HEK293 (cell line): ENCODE measurements around the gene KLHDC4.

Source experiments
- KLF16 ChIP-seq: fragments of 450-650 bp; formaldehyde crosslinking; IDR thresholded peaks from 2 replicates; pipeline ENCODE4 v1.5.1; 2017; ENCODE audit warnings: missing biosample characterization, missing genetic modification characterization
- OVOL3 ChIP-seq: fragments of 450-650 bp; formaldehyde crosslinking; IDR thresholded peaks from 2 replicates; pipeline ENCODE4 v1.5.1; 2016; ENCODE audit warnings: missing biosample characterization, missing genetic modification characterization
- SETDB1 ChIP-seq: IDR thresholded peaks from one replicate; pipeline ENCODE4 v1.6.1; 2017; ENCODE audit warnings: mild to moderate bottlenecking, low read length, moderate library complexity, mixed read lengths; ENCODE audit not compliant: insufficient read length
- SP2 ChIP-seq: fragments of 450-650 bp; formaldehyde crosslinking; IDR thresholded peaks from 2 replicates; pipeline ENCODE4 v1.5.1; 2016; ENCODE audit warnings: missing biosample characterization, missing genetic modification characterization
- ZNF211 ChIP-seq: fragments of 450-650 bp; formaldehyde crosslinking; IDR thresholded peaks from 2 replicates; pipeline ENCODE4 v1.5.1; 2016; ENCODE audit warnings: low read depth, missing biosample characterization, missing genetic modification characterization
- ZNF274 ChIP-seq, 2 experiments: fragments of 200-500 bp in 1 of 2; fragments of 450-650 bp in 1 of 2; sonication (Bioruptor generic) in 1 of 2; formaldehyde crosslinking in 1 of 2; IDR thresholded peaks; 2 replicates each; pipeline versions ENCODE4 v1.5.1 to v1.6.1; 2014 to 2016; ENCODE audit warnings: borderline replicate concordance in 1 of 2, inconsistent platforms in 1 of 2, low read length in 1 of 2, missing biosample characterization in 1 of 2, missing genetic modification characterization in 1 of 2
- ZNF292 ChIP-seq: fragments of 450-650 bp; formaldehyde crosslinking; IDR thresholded peaks from 2 replicates; pipeline ENCODE4 v1.5.1; 2016; ENCODE audit warnings: low read depth, missing biosample characterization, missing genetic modification characterization, borderline replicate concordance
- ZNF473 ChIP-seq: fragments of 450-650 bp; formaldehyde crosslinking; IDR thresholded peaks from 2 replicates; pipeline ENCODE4 v1.5.1; 2017; ENCODE audit warnings: missing biosample characterization, missing genetic modification characterization
- TF ChIP-seq, protein P1 (sequence below): fragments of 450-650 bp; formaldehyde crosslinking; IDR thresholded peaks from 2 replicates; pipeline ENCODE4 v1.5.1; 2016; ENCODE audit warnings: missing biosample characterization, missing genetic modification characterization
- TF ChIP-seq, protein P2 (sequence below): fragments of 450-650 bp; formaldehyde crosslinking; IDR thresholded peaks from 2 replicates; pipeline ENCODE4 v1.5.1; 2016; ENCODE audit warnings: missing biosample characterization, missing genetic modification characterization

DNA sequence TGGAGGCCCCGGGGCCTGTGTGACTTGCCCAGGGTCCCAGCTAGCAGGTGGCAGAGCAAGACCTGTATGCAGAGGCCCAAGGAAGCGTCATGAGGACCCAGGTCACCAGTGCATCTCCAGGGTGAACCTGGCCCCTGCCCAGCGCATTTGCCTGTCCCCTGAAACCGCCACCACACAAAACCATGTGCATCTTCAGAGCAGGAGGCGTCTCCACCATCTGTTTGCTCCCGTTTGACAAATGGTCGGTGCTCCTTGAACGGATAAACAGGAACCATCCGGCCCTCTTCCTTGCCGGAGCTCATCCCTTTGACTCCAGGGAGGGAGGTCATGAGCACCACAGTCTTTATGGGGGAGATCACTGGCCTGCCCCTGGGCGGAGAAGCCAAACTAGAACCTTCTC, 101.0 kb downstream of the KLHDC4 start:
- TF ChIP-seq KLF16 (tag by site-specific recombination) (no peak), OVOL3 (tag by site-specific recombination) (no peak), ZNF211 (tag by site-specific recombination) (no peak), SETDB1 (no peak), SP2 (no peak), ZNF292 (tag by site-specific recombination) (no peak), ZNF274 (IDR thresholded peaks at IDR 0.05; ENCODE audit: low read length) (no peak), ZNF274 (tag by site-specific recombination; IDR thresholded peaks at IDR 0.05; ENCODE audit: borderline replicate concordance) (no peak), ZNF473 (tag by site-specific recombination) (no peak)
- TF ChIP-seq, protein P1, sequence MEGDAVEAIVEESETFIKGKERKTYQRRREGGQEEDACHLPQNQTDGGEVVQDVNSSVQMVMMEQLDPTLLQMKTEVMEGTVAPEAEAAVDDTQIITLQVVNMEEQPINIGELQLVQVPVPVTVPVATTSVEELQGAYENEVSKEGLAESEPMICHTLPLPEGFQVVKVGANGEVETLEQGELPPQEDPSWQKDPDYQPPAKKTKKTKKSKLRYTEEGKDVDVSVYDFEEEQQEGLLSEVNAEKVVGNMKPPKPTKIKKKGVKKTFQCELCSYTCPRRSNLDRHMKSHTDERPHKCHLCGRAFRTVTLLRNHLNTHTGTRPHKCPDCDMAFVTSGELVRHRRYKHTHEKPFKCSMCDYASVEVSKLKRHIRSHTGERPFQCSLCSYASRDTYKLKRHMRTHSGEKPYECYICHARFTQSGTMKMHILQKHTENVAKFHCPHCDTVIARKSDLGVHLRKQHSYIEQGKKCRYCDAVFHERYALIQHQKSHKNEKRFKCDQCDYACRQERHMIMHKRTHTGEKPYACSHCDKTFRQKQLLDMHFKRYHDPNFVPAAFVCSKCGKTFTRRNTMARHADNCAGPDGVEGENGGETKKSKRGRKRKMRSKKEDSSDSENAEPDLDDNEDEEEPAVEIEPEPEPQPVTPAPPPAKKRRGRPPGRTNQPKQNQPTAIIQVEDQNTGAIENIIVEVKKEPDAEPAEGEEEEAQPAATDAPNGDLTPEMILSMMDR (tag by site-specific recombination), result no peak
- TF ChIP-seq, protein P2, sequence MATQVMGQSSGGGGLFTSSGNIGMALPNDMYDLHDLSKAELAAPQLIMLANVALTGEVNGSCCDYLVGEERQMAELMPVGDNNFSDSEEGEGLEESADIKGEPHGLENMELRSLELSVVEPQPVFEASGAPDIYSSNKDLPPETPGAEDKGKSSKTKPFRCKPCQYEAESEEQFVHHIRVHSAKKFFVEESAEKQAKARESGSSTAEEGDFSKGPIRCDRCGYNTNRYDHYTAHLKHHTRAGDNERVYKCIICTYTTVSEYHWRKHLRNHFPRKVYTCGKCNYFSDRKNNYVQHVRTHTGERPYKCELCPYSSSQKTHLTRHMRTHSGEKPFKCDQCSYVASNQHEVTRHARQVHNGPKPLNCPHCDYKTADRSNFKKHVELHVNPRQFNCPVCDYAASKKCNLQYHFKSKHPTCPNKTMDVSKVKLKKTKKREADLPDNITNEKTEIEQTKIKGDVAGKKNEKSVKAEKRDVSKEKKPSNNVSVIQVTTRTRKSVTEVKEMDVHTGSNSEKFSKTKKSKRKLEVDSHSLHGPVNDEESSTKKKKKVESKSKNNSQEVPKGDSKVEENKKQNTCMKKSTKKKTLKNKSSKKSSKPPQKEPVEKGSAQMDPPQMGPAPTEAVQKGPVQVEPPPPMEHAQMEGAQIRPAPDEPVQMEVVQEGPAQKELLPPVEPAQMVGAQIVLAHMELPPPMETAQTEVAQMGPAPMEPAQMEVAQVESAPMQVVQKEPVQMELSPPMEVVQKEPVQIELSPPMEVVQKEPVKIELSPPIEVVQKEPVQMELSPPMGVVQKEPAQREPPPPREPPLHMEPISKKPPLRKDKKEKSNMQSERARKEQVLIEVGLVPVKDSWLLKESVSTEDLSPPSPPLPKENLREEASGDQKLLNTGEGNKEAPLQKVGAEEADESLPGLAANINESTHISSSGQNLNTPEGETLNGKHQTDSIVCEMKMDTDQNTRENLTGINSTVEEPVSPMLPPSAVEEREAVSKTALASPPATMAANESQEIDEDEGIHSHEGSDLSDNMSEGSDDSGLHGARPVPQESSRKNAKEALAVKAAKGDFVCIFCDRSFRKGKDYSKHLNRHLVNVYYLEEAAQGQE (tag by site-specific recombination), result no peak
